Neutrophil (primary cell): Measurements from ENCODE around the gene NKTR.

ENCODE experiments used
- H3K27ac ChIP-seq: fragments of 200-600 bp; sonication (generic); 2 replicates; pipeline ENCODE4 v1.5.1; 2016; ENCODE audit warnings: mild to moderate bottlenecking, moderate library complexity
- H3K27me3 ChIP-seq: fragments of 200-600 bp; sonication (generic); 2 replicates; pipeline ENCODE4 v1.6.0; 2016; ENCODE audit warnings: mild to moderate bottlenecking
- H3K36me3 ChIP-seq: fragments of 200-600 bp; sonication (generic); 2 replicates; pipeline ENCODE4 v1.5.1; 2017
- H3K4me1 ChIP-seq, 2 experiments: fragments of 200-600 bp in 1 of 2; sonication (generic) in 1 of 2; 1 replicate in 1 of 2; 2 replicates in 1 of 2; pipeline versions ENCODE4 v1.5.1 to v1.6.1; 2013 to 2016; ENCODE audit warnings: low read depth in 1 of 2, low read length in 1 of 2, mild to moderate bottlenecking in 1 of 2, moderate library complexity in 1 of 2; ENCODE audit not compliant: control insufficient read depth in 1 of 2, insufficient read depth in 1 of 2
- H3K4me3 ChIP-seq, 2 experiments: fragments of 200-600 bp in 1 of 2; sonication (generic) in 1 of 2; 1 replicate in 1 of 2; 2 replicates in 1 of 2; pipeline ENCODE4 v1.5.1; 2013 to 2016; ENCODE audit warnings: low read depth in 1 of 2, low read length in 1 of 2, mild to moderate bottlenecking in 1 of 2, moderate library complexity in 1 of 2
- H3K9me3 ChIP-seq: fragments of 200-600 bp; sonication (generic); 2 replicates; pipeline ENCODE4 v1.5.1; 2016
- CTCF ChIP-seq: fragments of 200-600 bp; sonication (generic); IDR thresholded peaks from 2 replicates; pipeline ENCODE4 v1.5.1; 2016; ENCODE audit warnings: antibody characterized with exemption

The NKTR gene

GRCh38 chr3:42658771-42659390 is 58.4 kb downstream of the NKTR start:
- Histone ChIP-seq H3K36me3 (peaks cover 3% of the 10 kb centered on the region), H3K27me3 (no peaks in the 10 kb centered on the region), H3K27ac (peak overlapping the region; percentile 76), H3K9me3 (no peaks in the 10 kb centered on the region), H3K4me3 (peak overlapping the region in 1 of 2 experiments; percentile 18), H3K4me1 (peaks cover 22 to 27% of the 10 kb centered on the region in 2 experiments)
- TF ChIP-seq CTCF, result no peak

GRCh38 chr3:42659451-42660130 is 59.1 kb downstream of the NKTR start:
- TF ChIP-seq CTCF, result no peak
- no peaks in the 10 kb centered on the region for H3K27me3 ChIP-seq
- no peaks in the 10 kb centered on the region for H3K9me3 ChIP-seq
- peak overlapping the region in 1 of 2 experiments; percentile 18 for H3K4me3 ChIP-seq
- peaks cover 3% of the 10 kb centered on the region for H3K36me3 ChIP-seq
- H3K4me1 ChIP-seq, result peaks cover 20 to 25% of the 10 kb centered on the region in 2 experiments
- peak overlapping the region; percentile 76 for H3K27ac ChIP-seq

- Histone ChIP-seq H3K9me3 (no peaks in the 10 kb centered on the region), H3K4me1 (peaks cover 14 to 21% of the 10 kb centered on the region in 2 experiments), H3K27ac (peak overlapping the region; percentile 76), H3K27me3 (no peaks in the 10 kb centered on the region), H3K36me3 (peaks cover 3% of the 10 kb centered on the region), H3K4me3 (no peak overlapping the region)
- no peak for TF ChIP-seq CTCF
These were observed 59.7 kb downstream of the NKTR start for GRCh38 chr3:42660131-42660715.

- no peaks in the 10 kb centered on the region for H3K27me3 ChIP-seq
- H3K36me3 ChIP-seq, result peaks cover 3% of the 10 kb centered on the region
- H3K4me3 ChIP-seq, result no peak overlapping the region
- H3K27ac ChIP-seq, result no peak overlapping the region
- TF ChIP-seq CTCF, result no peak
- no peaks in the 10 kb centered on the region for H3K9me3 ChIP-seq
- H3K4me1 ChIP-seq, result peaks cover 13 to 21% of the 10 kb centered on the region in 2 experiments
These were observed 60.4 kb downstream of the NKTR start for GRCh38 chr3:42660898-42661297.

- no peak for TF ChIP-seq CTCF
- Histone ChIP-seq H3K4me3 (no peak overlapping the region), H3K9me3 (no peaks in the 10 kb centered on the region), H3K27ac (no peak overlapping the region), H3K4me1 (peaks cover 13 to 21% of the 10 kb centered on the region in 2 experiments), H3K36me3 (peaks cover 3% of the 10 kb centered on the region), H3K27me3 (no peaks in the 10 kb centered on the region)
These were observed 61.1 kb downstream of the NKTR start for GRCh38 chr3:42661593-42662022.
